NB4 (cell line): ENCODE results near the gene MRPL2.

Experiments used
- DNase-seq: peaks from one replicate; pipeline ENCODE4 v3.0.0; 2010; ENCODE audit warnings: low read depth
- H3K4me3 ChIP-seq: one replicate; pipeline ENCODE4 v1.5.1; 2011; ENCODE audit warnings: mild to moderate bottlenecking, low read depth, low read length, moderate library complexity
- MYC ChIP-seq: IDR thresholded peaks from 2 replicates; pipeline ENCODE4 v1.6.1; 2011; ENCODE audit warnings: low read depth, low read length
- POLR2A ChIP-seq: IDR thresholded peaks from 2 replicates; pipeline ENCODE4 v1.6.1; 2011; ENCODE audit warnings: mild to moderate bottlenecking; ENCODE audit not compliant: insufficient read length; ENCODE audit errors: extremely low read depth
- TF ChIP-seq, protein P1 (sequence below): IDR thresholded peaks from one replicate; pipeline ENCODE4 v1.5.1; 2012; ENCODE audit warnings: low read depth, low read length
- TF ChIP-seq, protein P2 (sequence below): IDR thresholded peaks from 2 replicates; pipeline ENCODE4 v1.6.1; 2011; ENCODE audit warnings: low read depth, low read length

MRPL2 gene

DNA sequence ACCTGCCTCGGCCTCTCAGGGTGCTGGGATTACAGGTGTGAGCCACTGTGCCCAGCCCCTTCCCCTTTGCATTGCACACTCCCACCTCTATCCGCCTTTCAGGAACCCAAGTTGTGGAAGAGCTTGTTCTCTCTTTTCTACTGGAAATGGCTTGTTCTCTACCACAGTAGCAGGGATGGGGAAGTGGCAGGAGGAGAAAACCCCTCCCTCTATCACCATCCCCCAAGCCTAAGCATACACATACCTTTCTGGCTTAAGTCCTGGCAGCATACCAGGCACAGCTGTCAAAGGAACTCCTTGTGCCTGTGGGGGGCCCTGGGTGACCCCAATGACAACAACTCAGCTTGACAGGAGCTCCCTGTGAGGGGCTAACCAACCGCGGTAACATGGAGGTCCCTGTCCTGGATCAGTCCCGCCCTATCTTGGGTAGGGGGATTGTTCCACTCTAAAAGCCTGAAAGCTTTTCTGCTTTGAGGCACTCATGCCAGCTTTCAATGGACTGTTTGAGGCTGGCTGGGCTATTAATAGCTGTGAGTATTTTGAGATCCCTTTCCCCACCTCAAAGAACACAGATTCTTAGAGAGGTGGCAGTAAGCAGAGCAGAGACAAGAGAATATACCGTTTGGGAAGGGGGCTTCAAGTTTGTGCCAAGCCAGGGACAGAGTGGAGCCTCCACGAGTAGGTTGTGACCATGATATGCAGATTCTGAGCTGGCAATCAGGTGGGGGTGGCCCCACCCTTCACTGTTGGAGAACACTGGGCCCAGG, 42.9 kb downstream of the MRPL2 start:
- no peak overlapping the region for H3K4me3 ChIP-seq
- TF ChIP-seq MYC (no peak), POLR2A (no peak)
- TF ChIP-seq, protein P1, sequence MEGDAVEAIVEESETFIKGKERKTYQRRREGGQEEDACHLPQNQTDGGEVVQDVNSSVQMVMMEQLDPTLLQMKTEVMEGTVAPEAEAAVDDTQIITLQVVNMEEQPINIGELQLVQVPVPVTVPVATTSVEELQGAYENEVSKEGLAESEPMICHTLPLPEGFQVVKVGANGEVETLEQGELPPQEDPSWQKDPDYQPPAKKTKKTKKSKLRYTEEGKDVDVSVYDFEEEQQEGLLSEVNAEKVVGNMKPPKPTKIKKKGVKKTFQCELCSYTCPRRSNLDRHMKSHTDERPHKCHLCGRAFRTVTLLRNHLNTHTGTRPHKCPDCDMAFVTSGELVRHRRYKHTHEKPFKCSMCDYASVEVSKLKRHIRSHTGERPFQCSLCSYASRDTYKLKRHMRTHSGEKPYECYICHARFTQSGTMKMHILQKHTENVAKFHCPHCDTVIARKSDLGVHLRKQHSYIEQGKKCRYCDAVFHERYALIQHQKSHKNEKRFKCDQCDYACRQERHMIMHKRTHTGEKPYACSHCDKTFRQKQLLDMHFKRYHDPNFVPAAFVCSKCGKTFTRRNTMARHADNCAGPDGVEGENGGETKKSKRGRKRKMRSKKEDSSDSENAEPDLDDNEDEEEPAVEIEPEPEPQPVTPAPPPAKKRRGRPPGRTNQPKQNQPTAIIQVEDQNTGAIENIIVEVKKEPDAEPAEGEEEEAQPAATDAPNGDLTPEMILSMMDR, result no peak
- TF ChIP-seq, protein P2, sequence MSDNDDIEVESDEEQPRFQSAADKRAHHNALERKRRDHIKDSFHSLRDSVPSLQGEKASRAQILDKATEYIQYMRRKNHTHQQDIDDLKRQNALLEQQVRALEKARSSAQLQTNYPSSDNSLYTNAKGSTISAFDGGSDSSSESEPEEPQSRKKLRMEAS, result no peak
- no peak for DNase-seq

DNA sequence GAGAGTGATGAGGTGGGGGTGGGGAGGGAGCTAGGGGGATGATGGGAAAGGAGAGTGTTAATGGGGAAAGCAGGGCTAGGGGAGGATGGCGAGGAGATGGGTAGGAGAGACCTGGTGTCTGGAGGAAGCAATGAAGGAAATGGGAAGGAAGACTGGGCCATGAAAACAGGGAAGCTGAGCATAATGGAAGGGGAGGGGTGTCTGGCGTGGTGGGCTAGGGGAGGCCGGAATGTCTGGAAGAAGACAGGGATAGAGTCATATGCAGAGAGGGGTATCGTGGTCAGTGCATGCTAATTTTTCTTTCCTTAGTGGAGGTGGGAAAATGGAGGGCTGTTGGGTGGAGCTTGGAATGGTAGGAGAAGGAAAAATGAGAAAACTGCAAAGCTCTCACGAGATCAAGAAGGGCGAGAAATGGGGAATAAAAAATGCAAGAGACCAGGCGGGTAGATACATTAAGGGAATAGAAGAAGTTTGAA, 44.8 kb downstream of the MRPL2 start:
- TF ChIP-seq, protein P2, result no peak
- TF ChIP-seq POLR2A (no peak), MYC (no peak)
- TF ChIP-seq, protein P1, result no peak
- H3K4me3 ChIP-seq, result peak overlapping the region; percentile 92
- no peak for DNase-seq

DNA sequence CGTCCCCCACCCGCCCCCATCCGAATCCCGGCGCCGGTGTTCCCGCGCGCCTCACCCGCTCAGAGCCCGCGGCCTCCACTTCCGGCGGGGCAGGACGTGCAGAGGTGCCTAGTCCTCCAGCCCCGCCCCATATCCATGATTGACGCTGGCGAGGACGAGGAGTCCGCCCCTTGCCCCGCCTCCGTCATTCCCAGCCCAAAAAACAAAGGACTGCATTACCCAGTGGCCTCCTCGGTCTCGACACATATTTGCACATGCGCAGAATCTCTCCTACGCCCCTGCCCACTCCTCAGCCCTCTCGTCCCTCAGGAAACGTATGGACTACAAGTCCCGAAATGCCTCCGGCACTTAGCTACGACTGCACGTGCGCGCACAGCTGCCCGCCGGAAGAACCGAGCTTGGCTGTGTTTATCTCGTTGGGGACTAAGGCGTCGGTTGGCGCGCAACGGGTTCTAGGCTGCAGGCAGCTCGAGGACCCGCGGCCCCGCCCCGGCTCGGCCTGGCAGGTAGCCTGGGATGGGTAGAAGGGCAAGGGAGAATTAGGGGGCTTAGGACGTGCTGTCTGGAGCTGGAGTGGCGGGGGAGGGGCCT, 45.3 kb downstream of the MRPL2 start, which contains the start of the genes KLHDC3 and MEA1:
TSS of gene KLHDC3 (plus strand) at position 407 of the 591 bp plus-strand sequence. CDS start 2,944 bp downstream, outside the sequence.
TSS of gene MEA1 (minus strand) at position 104 of the 591 bp plus-strand sequence. CDS start 133 bp downstream, outside the sequence.
- DNase-seq, result peak; percentile 100
- peak; percentile 49 for TF ChIP-seq POLR2A
- TF ChIP-seq MYC, result peak; percentile 84
- TF ChIP-seq, protein P2, result peak; percentile 98
- TF ChIP-seq, protein P1, result no peak
- H3K4me3 ChIP-seq, result peak within 1 kb of the TSS; percentile 92

DNA sequence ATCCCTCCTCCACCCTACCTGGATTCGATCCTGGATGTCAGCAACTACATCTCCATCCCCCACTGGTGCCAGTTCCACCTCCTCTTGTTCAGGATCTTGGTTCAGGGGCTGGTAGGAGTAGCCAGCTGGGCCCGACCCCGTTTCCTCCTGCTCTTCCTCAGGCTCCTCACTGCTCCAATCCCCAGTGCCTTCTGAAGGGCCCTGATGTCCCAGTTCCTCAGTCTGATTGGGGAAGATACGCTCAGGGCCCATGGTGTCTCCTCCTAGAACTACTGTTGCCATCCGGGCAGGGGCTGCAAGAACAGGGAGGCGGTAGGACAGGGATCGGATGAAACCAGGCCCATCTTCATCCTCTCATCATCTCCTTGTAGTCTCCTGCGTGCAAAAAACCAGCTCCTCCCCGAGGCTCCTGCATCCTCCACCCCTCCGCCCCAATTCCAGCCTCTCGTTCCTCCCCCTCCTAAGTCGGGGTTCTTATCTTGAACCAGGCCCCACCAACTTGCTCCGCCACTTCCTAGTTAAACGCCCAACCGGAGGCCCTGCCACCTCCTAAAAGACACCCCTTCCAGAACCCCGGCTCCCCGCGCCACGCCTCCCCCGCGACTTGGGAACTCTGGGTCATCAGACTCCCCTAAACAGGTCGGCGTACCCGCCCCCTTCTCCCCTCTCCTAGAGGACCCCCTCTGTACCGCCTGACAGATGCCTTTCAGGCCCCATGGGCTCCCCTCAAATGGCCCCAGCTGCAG, 46.0 kb downstream of the MRPL2 start:
- peak overlapping the region; percentile 79 for H3K4me3 ChIP-seq
- no peak for DNase-seq
- TF ChIP-seq MYC, result peak; percentile 15; the same call in 1 of the 2 replicates
- no peak for TF ChIP-seq POLR2A
- TF ChIP-seq, protein P2, result no peak
- TF ChIP-seq, protein P1, result no peak

DNA sequence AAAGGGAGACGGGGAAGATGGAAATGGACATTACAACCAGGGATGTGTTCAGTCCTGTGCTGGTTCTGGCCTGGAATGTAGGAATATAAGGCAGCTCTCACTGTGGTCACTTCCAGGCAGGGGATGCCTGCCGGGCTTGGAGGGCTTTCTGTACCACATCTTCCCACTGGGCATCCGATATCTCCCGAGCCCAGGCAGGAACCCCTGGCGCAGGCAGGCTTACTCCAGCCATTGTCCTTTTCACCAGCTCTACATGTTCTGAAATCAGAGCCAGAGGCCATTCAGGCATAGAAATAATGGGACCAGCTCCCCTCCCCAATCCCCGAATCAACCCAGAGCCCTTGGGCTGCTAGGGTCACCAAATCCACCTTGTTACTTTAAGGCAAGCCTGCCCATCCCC, 46.9 kb downstream of the MRPL2 start:
- peak overlapping the region; percentile 79 for H3K4me3 ChIP-seq

More for the DNA sequence above, 46.9 kb downstream of the MRPL2 start:
- DNase-seq, result no peak
- TF ChIP-seq, protein P1, result no peak
- TF ChIP-seq, protein P2, result no peak
- no peak for TF ChIP-seq POLR2A
- no peak for TF ChIP-seq MYC
